ENCODE data around the gene ALAD.

- no peak for TF ChIP-seq CTCF (IDR thresholded peaks at IDR 0.05; ENCODE audit: low read depth, low read length)
- TF ChIP-seq EZH2phosphoT487 (IDR thresholded peaks at IDR 0.05; ENCODE audit: low read depth): no peak
Measured at GRCh38 chr9:113387560-113388230, 13.4 kb downstream of the ALAD start.

All from OCI-LY3 (cell line).